HEK293T (cell line): ENCODE measurements around the gene HNRNPDL.
"Not testable (repeated sequence)": the region's sequence is repeated elsewhere in the genome, so short reads cannot be mapped to it uniquely, and the experiment has no call there.

ENCODE experiments used
- CTCF ChIA-PET: fragments of 350-600 bp; formaldehyde crosslinking; extraction: SDS; loops from one replicate; lab custom pipeline; 2021; ENCODE audit warnings: antibody characterized with exemption, inconsistent platforms; lab: Yijun Ruan, JAX
- POLR2A ChIA-PET: fragments of 350-600 bp; formaldehyde crosslinking; extraction: SDS; loops from one replicate; lab custom pipeline; 2020; ENCODE audit warnings: antibody characterized with exemption, inconsistent platforms; lab: Yijun Ruan, JAX
- DNase-seq: peaks from one replicate; pipeline ENCODE4 v3.0.0; 2012; ENCODE audit warnings: mixed read lengths; ENCODE audit errors: extremely low spot score
- ARNT ChIP-seq: fragments of 450-650 bp; IDR thresholded peaks from 2 replicates; pipeline ENCODE4 v1.6.1; 2017; ENCODE audit warnings: mild to moderate bottlenecking
- BHLHE40 ChIP-seq: fragments of 450-650 bp; IDR thresholded peaks from 2 replicates; pipeline ENCODE4 v1.6.1; 2016; ENCODE audit warnings: mild to moderate bottlenecking, moderate library complexity, borderline replicate concordance
- CTBP1 ChIP-seq: fragments of 450-650 bp; IDR thresholded peaks from 2 replicates; pipeline ENCODE4 v1.6.1; 2016; ENCODE audit warnings: borderline replicate concordance
- ELF4 ChIP-seq: fragments of 450-650 bp; IDR thresholded peaks from 2 replicates; pipeline ENCODE4 v1.6.1; 2017; ENCODE audit warnings: antibody characterized with exemption
- FOXA1 ChIP-seq: fragments of 450-650 bp; IDR thresholded peaks from 2 replicates; pipeline ENCODE4 v1.6.1; 2016; ENCODE audit warnings: mild to moderate bottlenecking
- FOXM1 ChIP-seq: fragments of 450-650 bp; IDR thresholded peaks from 2 replicates; pipeline ENCODE4 v1.6.1; 2017; ENCODE audit warnings: mild to moderate bottlenecking, borderline replicate concordance
- HDGF ChIP-seq: fragments of 450-650 bp; IDR thresholded peaks from 2 replicates; pipeline ENCODE4 v1.6.1; 2017; ENCODE audit warnings: antibody characterized with exemption, borderline replicate concordance
- L3MBTL2 ChIP-seq: fragments of 450-650 bp; conservative IDR thresholded peaks from 2 replicates; pipeline ENCODE4 v1.6.1; 2016; ENCODE audit warnings: mild to moderate bottlenecking
- LEF1 ChIP-seq: fragments of 450-650 bp; IDR thresholded peaks from 2 replicates; pipeline ENCODE4 v1.6.1; 2017; ENCODE audit warnings: mild to moderate bottlenecking, borderline replicate concordance
- NFRKB ChIP-seq: fragments of 450-650 bp; IDR thresholded peaks from 2 replicates; pipeline ENCODE4 v1.6.1; 2016; ENCODE audit warnings: mild to moderate bottlenecking, moderate library complexity
- SP1 ChIP-seq: fragments of 450-650 bp; IDR thresholded peaks from 2 replicates; pipeline ENCODE4 v1.6.1; 2017
- SUZ12 ChIP-seq: fragments of 450-650 bp; IDR thresholded peaks from 2 replicates; pipeline ENCODE4 v1.6.1; 2016; ENCODE audit warnings: mild to moderate bottlenecking
- TARDBP ChIP-seq: fragments of 450-650 bp; IDR thresholded peaks from 2 replicates; pipeline ENCODE4 v1.6.1; 2016
- ZNF384 ChIP-seq: fragments of 450-650 bp; IDR thresholded peaks from 2 replicates; pipeline ENCODE4 v1.6.1; 2016
- TF ChIP-seq, protein P1 (sequence below): fragments of 450-650 bp; IDR thresholded peaks from 2 replicates; pipeline ENCODE4 v1.6.1; 2016

The HNRNPDL gene

DNA sequence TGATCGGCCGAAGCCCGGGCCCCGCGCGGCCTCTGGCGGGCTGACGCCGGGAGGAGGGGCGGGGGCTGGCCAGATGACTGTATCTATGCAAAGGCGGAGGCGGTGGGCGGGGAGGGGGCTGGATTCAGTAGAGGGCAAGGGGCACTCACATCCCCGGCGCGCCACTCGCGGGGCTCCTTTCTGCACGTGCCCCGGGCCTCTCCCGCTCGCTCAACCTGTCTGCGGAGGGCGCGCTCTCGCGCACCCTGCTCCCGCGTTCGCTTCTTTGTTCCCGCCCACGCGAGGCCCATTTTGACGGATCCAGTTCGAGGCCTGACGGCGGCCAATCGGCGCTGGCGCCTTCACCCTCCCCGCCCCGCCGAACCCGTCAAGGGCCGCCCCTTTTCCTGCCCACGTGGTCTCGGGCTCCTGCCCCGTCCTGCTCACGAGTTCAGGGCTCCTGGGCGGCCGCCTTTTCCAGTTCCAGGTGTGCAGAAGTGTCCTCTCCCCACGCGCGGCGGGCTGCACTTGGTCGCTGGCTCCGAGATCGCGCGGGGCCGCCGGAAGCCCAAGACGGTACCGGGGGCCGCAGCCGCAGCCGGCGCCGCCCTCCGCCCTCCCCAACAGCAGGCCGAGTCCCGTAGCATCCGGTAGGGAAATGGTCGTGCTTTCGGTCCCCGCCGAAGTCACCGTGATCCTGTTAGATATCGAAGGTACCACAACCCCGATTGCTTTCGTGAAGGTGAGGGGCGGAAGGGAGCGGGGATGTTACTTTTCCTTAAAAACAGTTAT is at the start of gene HNRNPDL, which contains the start of gene ENOPH1:
Gene HNRNPDL (minus strand): TSS at position 270 of the 771 bp plus-strand sequence. CDS start 772 bp downstream, outside the sequence.
Gene ENOPH1 (plus strand): TSS at position 398 of the 771 bp plus-strand sequence. CDS start 240 bp downstream, at position 638.
- DNase-seq: peak; percentile 86
- POLR2A ChIA-PET: interaction anchor here (1.7 to 2.6 kb wide), 4 partner anchors 49 to 61 kb away, joined by 5 to 29 read pairs (median 12); partner anchors contain the start of gene HNRNPD
- TF ChIP-seq L3MBTL2 (peak; percentile 94), TARDBP (no peak), FOXM1 (0 out of 2 replicates have a peak, but pooled peaks have one; percentile 3), LEF1 (no peak)
- TF ChIP-seq, protein P1, sequence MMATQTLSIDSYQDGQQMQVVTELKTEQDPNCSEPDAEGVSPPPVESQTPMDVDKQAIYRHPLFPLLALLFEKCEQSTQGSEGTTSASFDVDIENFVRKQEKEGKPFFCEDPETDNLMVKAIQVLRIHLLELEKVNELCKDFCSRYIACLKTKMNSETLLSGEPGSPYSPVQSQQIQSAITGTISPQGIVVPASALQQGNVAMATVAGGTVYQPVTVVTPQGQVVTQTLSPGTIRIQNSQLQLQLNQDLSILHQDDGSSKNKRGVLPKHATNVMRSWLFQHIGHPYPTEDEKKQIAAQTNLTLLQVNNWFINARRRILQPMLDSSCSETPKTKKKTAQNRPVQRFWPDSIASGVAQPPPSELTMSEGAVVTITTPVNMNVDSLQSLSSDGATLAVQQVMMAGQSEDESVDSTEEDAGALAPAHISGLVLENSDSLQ: peak; percentile 88
- CTCF ChIA-PET: interaction anchor here (0.6 kb wide), 1 partner anchor 278 kb away, joined by 3 read pairs; no protein-coding TSS in a partner anchor

DNA sequence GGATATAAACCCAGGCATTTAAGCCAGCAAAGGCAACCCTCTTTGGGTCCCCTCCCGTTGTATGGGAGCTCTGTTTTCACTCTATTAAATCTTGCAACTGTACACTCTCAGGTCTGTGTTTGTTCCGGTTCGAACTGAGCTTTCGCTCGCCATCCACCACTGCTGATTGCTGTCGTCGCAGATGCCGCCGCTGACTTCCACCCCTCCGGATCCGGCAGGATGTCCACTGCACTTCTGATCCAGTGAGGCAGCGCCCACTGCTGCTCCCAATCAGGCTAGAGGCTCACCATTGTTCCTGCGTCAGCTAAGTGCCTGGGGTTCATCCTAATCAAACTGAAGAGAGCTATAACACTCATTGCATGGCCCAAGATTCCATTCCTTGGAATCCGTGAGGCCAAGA is 49.3 kb upstream of the HNRNPDL start:
- CTCF ChIA-PET: interaction anchor here (1.0 kb wide), 1 partner anchor 259 kb away, joined by 3 read pairs; no protein-coding TSS in a partner anchor
- POLR2A ChIA-PET: no interaction called here
- TF ChIP-seq ELF4 (no peak), SP1 (no peak), FOXA1 (no peak), HDGF (no peak), SUZ12 (no peak), BHLHE40 (no peak), ZNF384 (no peak), ARNT (no peak), CTBP1 (no peak), L3MBTL2 (no peak)
- DNase-seq: no peak

DNA sequence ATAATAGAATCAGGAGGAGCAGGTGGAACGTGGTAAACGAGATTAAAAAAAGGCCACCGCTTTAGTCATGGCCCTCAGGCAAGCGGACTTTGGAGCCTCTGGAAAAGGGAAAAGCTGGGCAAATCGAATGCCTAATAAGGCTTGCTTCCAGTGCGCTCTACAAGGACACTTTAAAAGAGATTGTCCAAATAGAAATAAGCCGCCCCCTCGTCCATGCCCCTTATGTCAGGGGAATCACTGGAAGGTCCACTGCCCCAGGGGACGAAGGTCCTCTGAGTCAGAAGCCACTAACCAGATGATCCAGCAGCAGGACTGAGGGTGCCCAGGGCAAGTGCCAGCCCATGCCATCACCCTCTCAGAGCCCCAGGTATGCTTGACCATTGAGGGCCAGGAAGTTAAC is 47.2 kb upstream of the HNRNPDL start:
- DNase-seq, CTCF ChIA-PET, POLR2A ChIA-PET: not testable (repeated sequence)

DNA sequence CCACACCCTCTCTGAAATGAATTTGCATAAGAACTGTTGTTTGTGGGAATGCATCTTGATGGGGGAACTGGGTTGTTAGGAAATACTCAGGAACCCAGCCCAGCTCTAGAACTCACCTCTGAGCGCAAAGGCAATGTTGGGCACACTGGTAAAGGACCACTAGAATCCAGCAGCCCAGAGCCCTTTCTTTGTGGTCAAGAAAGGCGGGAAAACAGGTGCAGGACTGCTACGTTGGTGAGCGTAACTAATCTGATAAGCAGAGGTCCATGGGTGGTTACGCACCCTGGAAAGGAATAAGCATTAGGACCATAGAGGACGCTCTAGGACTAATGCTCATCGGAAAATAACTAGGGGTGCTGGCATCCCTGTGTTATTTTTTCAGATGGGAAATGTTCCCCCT is 45.7 kb upstream of the HNRNPDL start:
- CTCF ChIA-PET, DNase-seq: not testable (repeated sequence)
- POLR2A ChIA-PET: interaction anchor here (0.7 kb wide), 1 partner anchor 11 kb away, joined by 3 read pairs; no protein-coding TSS in a partner anchor

DNA sequence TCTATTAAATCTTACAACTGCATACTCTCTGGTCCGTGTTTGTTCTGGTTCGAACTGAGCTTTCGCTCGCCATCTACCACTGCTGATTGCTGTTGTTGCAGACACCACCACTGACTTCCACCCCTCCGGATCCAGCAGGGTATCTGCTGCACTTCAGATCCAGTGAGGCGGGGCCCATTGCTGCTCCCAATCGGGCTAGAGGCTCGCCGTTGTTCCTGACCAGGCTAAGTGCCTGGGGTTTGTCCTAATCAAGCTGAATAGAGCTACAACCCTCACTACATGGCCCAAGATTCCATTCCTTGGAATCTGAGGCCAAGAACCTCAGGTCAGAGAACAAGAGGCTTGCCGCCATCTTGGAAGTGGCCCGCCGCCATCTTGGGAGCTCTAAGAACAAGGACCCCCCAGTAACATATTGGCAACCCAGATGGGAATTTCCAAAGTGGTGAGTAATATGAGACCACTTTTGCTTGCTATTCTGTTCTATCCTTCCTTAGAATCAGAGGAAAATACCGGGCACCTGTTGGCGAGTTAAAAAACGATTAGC is 43.4 kb upstream of the HNRNPDL start:
- TF ChIP-seq SUZ12 (no peak), CTBP1 (no peak), LEF1 (no peak), SP1 (no peak)
- ChIA-PET CTCF (no interaction called here), POLR2A (no interaction called here)
- DNase-seq: no peak

DNA sequence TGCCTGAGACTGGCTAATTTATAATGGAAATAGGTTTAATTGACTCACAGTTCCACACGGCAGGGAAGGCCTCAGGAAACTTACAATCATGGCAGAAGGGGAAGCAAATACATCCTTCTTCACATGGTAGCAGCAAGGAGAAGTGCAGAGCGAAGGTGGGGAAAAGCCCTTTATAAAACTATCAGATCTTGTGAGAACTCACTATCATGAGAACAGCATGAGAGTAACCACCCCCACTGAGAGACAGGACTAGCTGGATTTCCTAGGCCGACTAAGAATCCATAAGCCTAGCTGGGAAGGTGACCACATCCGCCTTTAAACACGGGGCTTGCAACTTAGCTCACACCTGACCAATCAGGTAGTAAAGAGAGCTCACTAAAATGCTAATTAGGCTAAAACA is 42.8 kb upstream of the HNRNPDL start:
- POLR2A ChIA-PET, DNase-seq, CTCF ChIA-PET: not testable (repeated sequence)

DNA sequence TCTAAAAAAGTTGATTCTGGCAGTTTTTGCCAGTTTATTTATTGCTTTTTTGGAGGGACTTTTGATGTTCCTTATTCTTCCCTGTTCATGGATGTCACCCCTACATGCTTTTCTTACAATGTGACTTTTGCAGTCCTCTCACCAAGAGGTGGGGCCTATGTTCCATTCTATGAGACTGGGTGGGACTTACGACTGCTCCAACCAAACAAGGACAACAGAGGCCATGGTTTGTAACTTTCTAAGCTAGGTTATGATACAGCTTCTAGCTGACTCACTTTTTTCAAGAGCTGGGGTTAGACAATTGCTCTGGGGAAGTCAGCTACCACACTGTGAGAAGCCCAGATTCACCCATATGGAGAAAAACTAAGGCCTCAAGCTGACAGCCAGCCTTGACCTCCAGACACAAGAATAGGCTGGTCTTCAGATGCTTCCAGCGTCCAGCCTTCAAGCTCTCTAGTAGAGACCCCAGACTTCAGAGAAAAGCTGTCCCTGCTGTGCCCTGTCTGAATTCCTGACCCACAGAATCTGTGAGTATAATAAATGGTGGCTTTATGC is 39.6 kb upstream of the HNRNPDL start:
- TF ChIP-seq CTBP1 (no peak), HDGF (no peak), SP1 (no peak)
- no peak for DNase-seq
- CTCF ChIA-PET: interaction anchor here (0.5 to 3.0 kb wide), 2 partner anchors 269 to 691 kb away, joined by 3 to 12 read pairs; no protein-coding TSS in a partner anchor
- POLR2A ChIA-PET: no interaction called here

DNA sequence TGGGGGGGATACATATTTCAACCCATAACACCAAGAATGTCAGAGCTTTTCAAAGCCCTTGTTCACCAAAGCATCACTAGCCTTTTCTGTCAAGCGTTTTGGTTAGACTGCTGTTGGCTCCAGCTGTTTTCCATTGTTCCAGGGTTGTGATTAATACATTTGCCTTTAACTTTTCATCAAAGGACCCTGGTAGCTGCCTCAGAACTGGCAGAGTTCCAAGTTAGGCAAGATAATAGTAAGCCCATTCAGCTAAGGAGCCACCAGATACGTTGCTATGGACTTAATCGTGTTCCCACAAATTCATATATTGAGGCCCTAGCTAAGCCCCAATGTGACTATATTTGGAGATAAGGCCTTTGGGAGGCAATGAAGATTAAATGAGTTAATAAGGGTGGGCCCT is 37.2 kb upstream of the HNRNPDL start:
- POLR2A ChIA-PET: no interaction called here
- no peak for DNase-seq
- CTCF ChIA-PET: no interaction called here
- no peak for TF ChIP-seq SP1
- no peak for TF ChIP-seq L3MBTL2
- TF ChIP-seq FOXM1: no peak
- no peak for TF ChIP-seq ELF4
- TF ChIP-seq SUZ12: no peak
- no peak for TF ChIP-seq FOXA1

DNA sequence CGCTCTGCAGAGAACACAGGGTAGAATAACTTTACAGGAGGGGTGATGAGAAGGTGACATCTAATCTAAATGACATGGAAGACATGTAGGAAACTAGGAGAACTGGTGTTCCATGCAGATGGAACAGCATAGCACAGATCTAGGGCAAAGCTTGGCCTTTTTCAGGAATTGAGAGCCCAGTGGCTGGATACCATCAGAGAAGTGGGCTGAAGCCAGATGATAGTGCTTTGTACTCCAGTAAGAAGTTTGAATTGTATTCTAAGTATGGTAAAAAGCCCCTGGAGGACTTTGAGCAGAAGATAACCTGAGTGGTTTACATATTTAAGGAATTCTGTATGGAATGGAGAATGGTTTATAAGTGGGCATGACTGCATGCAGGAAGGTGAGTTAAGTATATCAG is 33.0 kb upstream of the HNRNPDL start:
- no peak for TF ChIP-seq SUZ12
- TF ChIP-seq, protein P1: no peak
- TF ChIP-seq CTBP1: no peak
- TF ChIP-seq LEF1: no peak
- TF ChIP-seq FOXM1: no peak
- TF ChIP-seq SP1: no peak
- TF ChIP-seq ZNF384: no peak
- no peak for TF ChIP-seq BHLHE40
- no peak for TF ChIP-seq FOXA1
- TF ChIP-seq NFRKB: no peak
- TF ChIP-seq ARNT: no peak
- no peak for TF ChIP-seq TARDBP
- ChIA-PET CTCF (interaction anchor here (2.5 kb wide), 1 partner anchor 276 kb away, joined by 8 read pairs; no protein-coding TSS in a partner anchor), POLR2A (no interaction called here)
- DNase-seq: no peak
